Parathyroid adenoma (tissue), 2 donors: ENCODE measurements around the gene URM1.
A peak's percentile ranks its signal among the peaks of the same experiment; 100 is the strongest.
"Not testable (repeated sequence)": the region's sequence is repeated elsewhere in the genome, so short reads cannot be mapped to it uniquely, and the experiment has no call there.

ENCODE experiments used
- H2AFZ ChIP-seq: fragments of 300-600 bp; sonication (generic); one replicate; pipeline ENCODE4 v1.7.0; 2017; ENCODE audit warnings: antibody characterized with exemption, mild to moderate bottlenecking
- H3K27ac ChIP-seq: fragments of 300-600 bp; sonication (generic); one replicate; pipeline ENCODE4 v1.7.0; 2017
- H3K27me3 ChIP-seq: fragments of 300-600 bp; sonication (generic); one replicate; pipeline ENCODE4 v1.7.0; 2017; ENCODE audit warnings: low read length; ENCODE audit not compliant: control insufficient read depth, insufficient read depth
- H3K36me3 ChIP-seq: fragments of 300-600 bp; sonication (generic); one replicate; pipeline ENCODE4 v1.7.0; 2017; ENCODE audit warnings: low read length; ENCODE audit not compliant: control insufficient read depth, insufficient read depth
- H3K4me1 ChIP-seq: fragments of 300-600 bp; sonication (generic); one replicate; pipeline ENCODE4 v1.7.0; 2017; ENCODE audit warnings: control low read depth
- H3K4me2 ChIP-seq: fragments of 300-600 bp; sonication (generic); one replicate; pipeline ENCODE4 v1.7.0; 2017; ENCODE audit warnings: low read length
- H3K4me3 ChIP-seq: fragments of 300-600 bp; sonication (generic); one replicate; pipeline ENCODE4 v1.7.0; 2017; ENCODE audit warnings: low read depth, low read length
- H3K79me2 ChIP-seq: fragments of 300-600 bp; sonication (generic); one replicate; pipeline ENCODE4 v1.7.0; 2017; ENCODE audit warnings: control low read depth
- H3K9ac ChIP-seq: fragments of 300-600 bp; sonication (generic); one replicate; pipeline ENCODE4 v1.7.0; 2017; ENCODE audit warnings: mild to moderate bottlenecking
- H3K9me3 ChIP-seq: fragments of 300-600 bp; sonication (generic); one replicate; pipeline ENCODE4 v1.7.0; 2017; ENCODE audit warnings: low read length; ENCODE audit not compliant: control insufficient read depth
- CTCF ChIP-seq: fragments of 300-600 bp; sonication (generic); IDR thresholded peaks from one replicate; pipeline ENCODE4 v1.7.0; 2017; ENCODE audit warnings: antibody characterized with exemption, mild to moderate bottlenecking
- donor health status: primary hyperparathyroidism.

Gene URM1

GRCh38 chr9:128335914-128336313 lies 35.3 kb upstream of the URM1 start:
- Histone ChIP-seq H3K9me3 (no peaks in the 10 kb centered on the region), H3K27me3 (no peaks in the 10 kb centered on the region), H3K27ac (no peak overlapping the region), H3K36me3 (no peaks in the 10 kb centered on the region), H2AFZ (no peak overlapping the region), H3K9ac (no peak overlapping the region), H3K79me2 (no peaks in the 10 kb centered on the region), H3K4me2 (no peak overlapping the region), H3K4me1 (no peaks in the 10 kb centered on the region), H3K4me3 (no peak overlapping the region)
- no peak for TF ChIP-seq CTCF

- Histone ChIP-seq H3K27me3 (no peaks in the 10 kb centered on the region), H3K4me1 (no peaks in the 10 kb centered on the region), H3K9me3 (no peaks in the 10 kb centered on the region), H3K9ac (no peak overlapping the region), H3K4me3 (no peak overlapping the region), H3K4me2 (no peak overlapping the region), H3K27ac (no peak overlapping the region), H3K36me3 (no peaks in the 10 kb centered on the region), H3K79me2 (no peaks in the 10 kb centered on the region), H2AFZ (no peak overlapping the region)
- no peak for TF ChIP-seq CTCF
Measured at GRCh38 chr9:128337936-128338335, 33.2 kb upstream of the URM1 start.

- H3K79me2 ChIP-seq, H3K27ac ChIP-seq, H3K4me3 ChIP-seq, H3K36me3 ChIP-seq, H3K9me3 ChIP-seq, H3K4me1 ChIP-seq, H2AFZ ChIP-seq, H3K4me2 ChIP-seq, H3K27me3 ChIP-seq, H3K9ac ChIP-seq: not testable (repeated sequence)
Measured at GRCh38 chr9:128338852-128339614, 32.1 kb upstream of the URM1 start.

GRCh38 chr9:128339761-128340690 lies 31.1 kb upstream of the URM1 start, which contains the start of gene SLC27A4:
SLC27A4 (plus strand) TSS chr9:128340527; CDS start chr9:128343133, 2,606 bp downstream.
- peak within 1 kb of the TSS; percentile 77 for H3K4me2 ChIP-seq
- no peaks in the 10 kb centered on the region for H3K36me3 ChIP-seq
- TF ChIP-seq CTCF = no peak
- no peak within 1 kb of the TSS for H3K27ac ChIP-seq
- H3K27me3 ChIP-seq = no peaks in the 10 kb centered on the region
- no peaks in the 10 kb centered on the region for H3K9me3 ChIP-seq
- no peaks in the 10 kb centered on the region for H3K79me2 ChIP-seq
- H3K4me1 ChIP-seq = no peaks in the 10 kb centered on the region
- peak within 1 kb of the TSS; percentile 64 for H3K4me3 ChIP-seq
- no peak within 1 kb of the TSS for H3K9ac ChIP-seq
- H2AFZ ChIP-seq = peak within 1 kb of the TSS; percentile 62

GRCh38 chr9:128340691-128341434 lies 30.3 kb upstream of the URM1 start:
- no peaks in the 10 kb centered on the region for H3K9me3 ChIP-seq
- H2AFZ ChIP-seq = peak overlapping the region; percentile 62
- H3K79me2 ChIP-seq = no peaks in the 10 kb centered on the region
- TF ChIP-seq CTCF = no peak
- H3K4me3 ChIP-seq = peak overlapping the region; percentile 64
- no peak overlapping the region for H3K27ac ChIP-seq
- H3K4me2 ChIP-seq = peak overlapping the region; percentile 54
- H3K27me3 ChIP-seq = no peaks in the 10 kb centered on the region
- no peaks in the 10 kb centered on the region for H3K36me3 ChIP-seq
- no peaks in the 10 kb centered on the region for H3K4me1 ChIP-seq
- H3K9ac ChIP-seq = no peak overlapping the region
